ENCODE measurements around the gene ANG. TPM values are rescaled to one million over a fixed set of nuclear protein-coding genes. Genes with fewer than 3 reads are reported as not detected.
A peak's percentile ranks its signal among the peaks of the same experiment; 100 is the strongest.
"Not testable (repeated sequence)": the region's sequence is repeated elsewhere in the genome, so short reads cannot be mapped to it uniquely, and the experiment has no call there.

Gene ANG
- total RNA-seq, 1 experiment from 2014 or later: 0.07 TPM

- DNase-seq (ENCODE audit: low spot score): no peak
These were observed 10.4 kb downstream of the ANG start for GRCh38 chr14:20698934-20699333.

- DNase-seq (ENCODE audit: low spot score): no peak
These were observed 11.4 kb downstream of the ANG start for GRCh38 chr14:20699931-20700330.

- DNase-seq (ENCODE audit: low spot score): not testable (repeated sequence)
These were observed 12.4 kb downstream of the ANG start for GRCh38 chr14:20700965-20701364.

GRCh38 chr14:20706657-20707355 lies 18.2 kb downstream of the ANG start:
- DNase-seq (ENCODE audit: low spot score): no peak

- DNase-seq (ENCODE audit: low spot score): peak; percentile 6
These were observed 19.1 kb downstream of the ANG start for GRCh38 chr14:20707622-20708021.

- DNase-seq (ENCODE audit: low spot score): no peak
These were observed 22.7 kb downstream of the ANG start for GRCh38 chr14:20711261-20711660.

- no peak for DNase-seq (ENCODE audit: low spot score)
These were observed 23.1 kb downstream of the ANG start for GRCh38 chr14:20711685-20712084.

GRCh38 chr14:20712904-20713303 lies 24.3 kb downstream of the ANG start:
- DNase-seq (ENCODE audit: low spot score): no peak

GRCh38 chr14:20714593-20715250 lies 26.2 kb downstream of the ANG start:
- peak; percentile 34 for DNase-seq (ENCODE audit: low spot score)

GRCh38 chr14:20719777-20720176 lies 31.2 kb downstream of the ANG start:
- DNase-seq (ENCODE audit: low spot score): no peak

- DNase-seq (ENCODE audit: low spot score): no peak
These were observed 32.2 kb downstream of the ANG start for GRCh38 chr14:20720741-20721140.

GRCh38 chr14:20722016-20722415 lies 33.5 kb downstream of the ANG start:
- no peak for DNase-seq (ENCODE audit: low spot score)

GRCh38 chr14:20723488-20723887 lies 34.9 kb downstream of the ANG start:
- no peak for DNase-seq (ENCODE audit: low spot score)

GRCh38 chr14:20726121-20726520 lies 37.6 kb downstream of the ANG start:
- DNase-seq (ENCODE audit: low spot score): not testable (repeated sequence)

- DNase-seq (ENCODE audit: low spot score): no peak
These were observed 38.0 kb downstream of the ANG start for GRCh38 chr14:20726531-20726930.

- DNase-seq (ENCODE audit: low spot score): no peak
These were observed 42.3 kb downstream of the ANG start for GRCh38 chr14:20730891-20731290.

- no peak for DNase-seq (ENCODE audit: low spot score)
These were observed 43.9 kb downstream of the ANG start for GRCh38 chr14:20732477-20732876.

GRCh38 chr14:20732979-20733635 lies 44.5 kb downstream of the ANG start:
- no peak for DNase-seq (ENCODE audit: low spot score)

GRCh38 chr14:20733684-20734429 lies 45.3 kb downstream of the ANG start:
- no peak for DNase-seq (ENCODE audit: low spot score)

GRCh38 chr14:20734430-20734806 lies 45.9 kb downstream of the ANG start:
- DNase-seq (ENCODE audit: low spot score): no peak

GRCh38 chr14:20738292-20738691 lies 49.7 kb downstream of the ANG start:
- DNase-seq (ENCODE audit: low spot score): not testable (repeated sequence)

- DNase-seq (ENCODE audit: low spot score): no peak
These were observed 53.6 kb downstream of the ANG start for GRCh38 chr14:20742132-20742531.
